Kidney tubule cell (primary cell): Measurements from ENCODE around the gene MIER2.
"Not testable (repeated sequence)": the region's sequence is repeated elsewhere in the genome, so short reads cannot be mapped to it uniquely, and the experiment has no call there.

Source experiments
- DNase-seq: peaks from one replicate; pipeline ENCODE4 v3.0.0-alpha.2; 2018; ENCODE audit warnings: low spot score

MIER2 gene

GRCh38 chr19:344625-345319 lies at the start of gene MIER2:
Gene MIER2, minus strand, starts transcription at chr19:344796. Its CDS starts 14 bp downstream, at chr19:344782.
- DNase-seq = peak; percentile 81

- not testable (repeated sequence) for DNase-seq
Measured at GRCh38 chr19:393560-393959, 49.0 kb upstream of the MIER2 start.

GRCh38 chr19:392375-392970 lies 47.9 kb upstream of the MIER2 start:
- no peak for DNase-seq

- no peak for DNase-seq
Measured at GRCh38 chr19:391726-392374, 47.3 kb upstream of the MIER2 start.

- no peak for DNase-seq
Measured at GRCh38 chr19:391207-391557, 46.6 kb upstream of the MIER2 start.

- no peak for DNase-seq
Measured at GRCh38 chr19:390386-391206, 46.0 kb upstream of the MIER2 start.

- DNase-seq = no peak
Measured at GRCh38 chr19:389935-390289, 45.3 kb upstream of the MIER2 start.

GRCh38 chr19:389255-389934 lies 44.8 kb upstream of the MIER2 start:
- no peak for DNase-seq

GRCh38 chr19:388691-389090 lies 44.1 kb upstream of the MIER2 start:
- DNase-seq = no peak

GRCh38 chr19:387777-388176 lies 43.2 kb upstream of the MIER2 start:
- DNase-seq = no peak

GRCh38 chr19:386632-387301 lies 42.2 kb upstream of the MIER2 start:
- DNase-seq = not testable (repeated sequence)

- DNase-seq = not testable (repeated sequence)
Measured at GRCh38 chr19:386189-386588, 41.6 kb upstream of the MIER2 start.

GRCh38 chr19:384799-385169 lies 40.2 kb upstream of the MIER2 start:
- DNase-seq = peak; percentile 49

GRCh38 chr19:383922-384798 lies 39.6 kb upstream of the MIER2 start:
- no peak for DNase-seq

- DNase-seq = no peak
Measured at GRCh38 chr19:383040-383439, 38.4 kb upstream of the MIER2 start.

- DNase-seq = peak; percentile 93
Measured at GRCh38 chr19:382578-382977, 38.0 kb upstream of the MIER2 start.

GRCh38 chr19:381901-382300 lies 37.3 kb upstream of the MIER2 start:
- DNase-seq = not testable (repeated sequence)

- not testable (repeated sequence) for DNase-seq
Measured at GRCh38 chr19:380618-381219, 36.1 kb upstream of the MIER2 start.

GRCh38 chr19:379796-380195 lies 35.2 kb upstream of the MIER2 start:
- DNase-seq = no peak

- DNase-seq = no peak
Measured at GRCh38 chr19:378706-379105, 34.1 kb upstream of the MIER2 start.
